SK-N-SH (cell line): ENCODE results near the gene COX7B. TPM values are rescaled to one million over a fixed set of nuclear protein-coding genes. Genes with fewer than 3 reads are reported as not detected.

Source experiments
- CTCF ChIA-PET: fragments of 300-600, 350-600 bp; formaldehyde crosslinking; extraction: SDS; loops from one replicate; lab custom pipeline; 2021; lab: Yijun Ruan, JAX
- POLR2A ChIA-PET: fragments of 350-600 bp; sonication (Branson Sonifier 250); formaldehyde crosslinking; extraction: SDS; loops from one replicate; lab custom pipeline; 2020; ENCODE audit warnings: antibody characterized with exemption, inconsistent platforms; lab: Yijun Ruan, JAX
- DNase-seq: peaks from one replicate; pipeline ENCODE4 v3.0.0; 2012
- H2AFZ ChIP-seq: fragments of 200-600 bp; sonication (generic); 2 replicates; pipeline ENCODE4 v1.8.1; 2016; ENCODE audit warnings: antibody characterized with exemption, mild to moderate bottlenecking, low read depth
- H3F3A ChIP-seq: fragments of 200-600 bp; sonication (generic); replicated peaks from 2 replicates; pipeline ENCODE3; 2016; ENCODE audit warnings: antibody characterized with exemption, mild to moderate bottlenecking; ENCODE audit not compliant: insufficient read depth
- H3K27ac ChIP-seq, 2 experiments: fragments of 200-500 bp in 1 of 2; fragments of 200-600 bp in 1 of 2; sonication (Bioruptor generic) in 1 of 2; sonication (generic), shearing (Covaris generic) in 1 of 2; 2 replicates each; pipeline versions ENCODE4 v1.5.1 to v1.6.1; 2014 to 2016; ENCODE audit warnings: low read depth in 2 of 2, inconsistent platforms in 1 of 2, low read length in 1 of 2, mild to moderate bottlenecking in 1 of 2, mixed read lengths in 1 of 2
- H3K27me3 ChIP-seq: fragments of 200-600 bp; sonication (generic), shearing (Covaris generic); 2 replicates; pipeline ENCODE4 v1.6.1; 2016; ENCODE audit warnings: mixed run types; ENCODE audit not compliant: insufficient read depth
- H3K36me3 ChIP-seq, 2 experiments: fragments of 200-500 bp in 1 of 2; fragments of 200-600 bp in 1 of 2; sonication (Bioruptor generic) in 1 of 2; sonication (generic) in 1 of 2; replicated peaks in 1 of 2; 2 replicates each; pipeline versions ENCODE3 to v1.5.1; 2014 to 2016; ENCODE audit warnings: low read length in 1 of 2, mild to moderate bottlenecking in 1 of 2; ENCODE audit not compliant: insufficient read depth in 2 of 2, control insufficient read depth in 1 of 2
- H3K4me1 ChIP-seq, 2 experiments: fragments of 200-500 bp in 1 of 2; fragments of 200-600 bp in 1 of 2; sonication (Bioruptor generic) in 1 of 2; sonication (generic), shearing (Covaris generic) in 1 of 2; 2 replicates each; pipeline versions ENCODE4 v1.5.1 to v1.6.1; 2014 to 2016; ENCODE audit warnings: low read depth in 1 of 2, low read length in 1 of 2, mixed run types in 1 of 2; ENCODE audit not compliant: insufficient read depth in 2 of 2, control insufficient read depth in 1 of 2
- H3K4me2 ChIP-seq: fragments of 200-600 bp; sonication (generic), shearing (Covaris generic); 2 replicates; pipeline ENCODE4 v1.6.1; 2017; ENCODE audit warnings: mixed run types
- H3K4me3 ChIP-seq, 2 experiments: fragments of 200-500 bp in 1 of 2; fragments of 200-600 bp in 1 of 2; sonication (Bioruptor generic) in 1 of 2; sonication (generic), shearing (Covaris generic) in 1 of 2; 2 replicates each; pipeline versions ENCODE4 v1.5.1 to v1.8.1; 2014 to 2016; ENCODE audit warnings: low read depth in 2 of 2, inconsistent platforms in 1 of 2, low read length in 1 of 2, mild to moderate bottlenecking in 1 of 2, mixed read lengths in 1 of 2, moderate library complexity in 1 of 2
- H3K79me2 ChIP-seq: fragments of 200-600 bp; sonication (generic); 2 replicates; pipeline ENCODE4 v1.8.1; 2017; ENCODE audit warnings: mild to moderate bottlenecking; ENCODE audit not compliant: insufficient read depth
- H3K9ac ChIP-seq: fragments of 200-600 bp; sonication (generic); 2 replicates; pipeline ENCODE4 v1.6.1; 2017; ENCODE audit warnings: mixed run types
- H3K9me2 ChIP-seq: fragments of 200-600 bp; sonication (generic); 2 replicates; pipeline ENCODE4 v1.6.1; 2017; ENCODE audit warnings: mixed run types
- H3K9me3 ChIP-seq: fragments of 200-600 bp; sonication (generic); 2 replicates; pipeline ENCODE4 v1.6.1; 2017; ENCODE audit warnings: mixed run types, mild to moderate bottlenecking, moderate library complexity
- H4K20me1 ChIP-seq: fragments of 200-600 bp; sonication (generic); 2 replicates; pipeline ENCODE4 v1.6.1; 2017; ENCODE audit warnings: mild to moderate bottlenecking, mixed run types; ENCODE audit not compliant: insufficient read depth
- CHD2 ChIP-seq: fragments of 150-350 bp; IDR thresholded peaks from 2 replicates; pipeline ENCODE4 v1.6.1; 2018; ENCODE audit warnings: low read length; ENCODE audit not compliant: partially characterized antibody
- ELF1 ChIP-seq: IDR thresholded peaks from 2 replicates; pipeline ENCODE4 v1.4.0; 2012
- EP300 ChIP-seq, 2 experiments: IDR thresholded peaks; 2 replicates each; pipeline versions ENCODE4 v1.4.0 to v1.6.1; 2012; ENCODE audit warnings: borderline replicate concordance in 1 of 2, low read depth in 1 of 2, low read length in 1 of 2
- EZH2phosphoT487 ChIP-seq: fragments of 200-600 bp; sonication (generic); IDR thresholded peaks from 2 replicates; pipeline ENCODE4 v1.6.1; 2017; ENCODE audit warnings: low read depth, mixed run types, mild to moderate bottlenecking, antibody characterized with exemption, moderate library complexity, borderline replicate concordance
- FOXJ3 ChIP-seq: sonication (generic); formaldehyde crosslinking; IDR thresholded peaks from 2 replicates; pipeline ENCODE4 v1.5.1; 2020; ENCODE audit warnings: mild to moderate bottlenecking, missing genetic modification reagents
- FOXM1 ChIP-seq: IDR thresholded peaks from 2 replicates; pipeline ENCODE4 v1.4.0; 2012; ENCODE audit warnings: low read depth, mild to moderate bottlenecking
- GATA2 ChIP-seq: sonication (generic); formaldehyde crosslinking; IDR thresholded peaks from 2 replicates; pipeline ENCODE4 v1.5.0; 2020; ENCODE audit warnings: mild to moderate bottlenecking, missing genetic modification reagents
- JUND ChIP-seq: IDR thresholded peaks from 2 replicates; pipeline ENCODE4 v1.4.0; 2012
- MAX ChIP-seq: IDR thresholded peaks from 2 replicates; pipeline ENCODE4 v1.4.0; 2012; ENCODE audit warnings: low read depth
- MXI1 ChIP-seq: IDR thresholded peaks from 2 replicates; pipeline ENCODE4 v1.6.1; 2012; ENCODE audit warnings: mild to moderate bottlenecking, low read depth, low read length, improper control_type of control experiment
- NFIC ChIP-seq: IDR thresholded peaks from 2 replicates; pipeline ENCODE4 v1.4.0; 2012; ENCODE audit warnings: borderline replicate concordance
- NRF1 ChIP-seq: IDR thresholded peaks from 2 replicates; pipeline ENCODE4 v1.6.1; 2012; ENCODE audit warnings: low read depth, mild to moderate bottlenecking, low read length
- PBX3 ChIP-seq: IDR thresholded peaks from 2 replicates; pipeline ENCODE4; 2012
- POLR2AphosphoS5 ChIP-seq: IDR thresholded peaks from 2 replicates; pipeline ENCODE4 v1.6.1; 2012; ENCODE audit warnings: low read depth, low read length
- RAD21 ChIP-seq: IDR thresholded peaks from 2 replicates; pipeline ENCODE4 v1.6.1; 2012; ENCODE audit warnings: mild to moderate bottlenecking, low read length
- RCOR1 ChIP-seq: fragments of 150-350 bp; IDR thresholded peaks from 2 replicates; pipeline ENCODE4 v1.6.1; 2017; ENCODE audit warnings: antibody characterized with exemption, low read length
- RFX5 ChIP-seq: IDR thresholded peaks from 2 replicates; pipeline ENCODE4 v1.6.1; 2012; ENCODE audit warnings: mild to moderate bottlenecking, improper control_type of control experiment, low read length
- SIN3A ChIP-seq: IDR thresholded peaks from 2 replicates; pipeline ENCODE4 v1.6.1; 2012; ENCODE audit warnings: low read depth, mild to moderate bottlenecking, low read length, moderate library complexity, borderline replicate concordance
- SMC3 ChIP-seq: IDR thresholded peaks from 2 replicates; pipeline ENCODE4 v1.6.1; 2012; ENCODE audit warnings: low read depth, low read length, improper control_type of control experiment
- TAF1 ChIP-seq: IDR thresholded peaks from 2 replicates; pipeline ENCODE4 v1.6.1; 2012; ENCODE audit warnings: low read depth, mild to moderate bottlenecking, low read length, moderate library complexity, borderline replicate concordance
- USF2 ChIP-seq: fragments of 150-350 bp; IDR thresholded peaks from 2 replicates; pipeline ENCODE4 v1.6.1; 2017; ENCODE audit warnings: antibody characterized with exemption, low read length, low read depth, borderline replicate concordance
- YY1 ChIP-seq: IDR thresholded peaks from 2 replicates; pipeline ENCODE4 v1.4.0; 2012; ENCODE audit warnings: low read depth, mild to moderate bottlenecking
- ZBTB33 ChIP-seq: IDR thresholded peaks from 2 replicates; pipeline ENCODE4 v1.4.0; 2012; ENCODE audit warnings: low read depth, borderline replicate concordance
- WGBS: methylation state at CpG from one replicate; pipeline ENCODE4 v1.1.6; 2017; ENCODE audit warnings: low lambda C conversion rate; 5-methylcytosine and 5-hydroxymethylcytosine counted together
- polyA plus RNA-seq, 3 experiments: library from polyadenylated mRNA; depleted of rRNA; stranded (reverse); fragments of >200 nt; gene quantifications; 2 replicates each; pipeline ENCODE4 v1.2.3, GENCODE V29; 2012

COX7B gene
- polyA plus RNA-seq, 1 of the 3 experiments (the other 2 are of a cell fraction): 1,029 TPM

GRCh38 chrX:77893713-77894112 lies 5.6 kb upstream of the COX7B start:
- H3K4me3 ChIP-seq: peak overlapping the region; percentile 71 to 84; a peak in 3 of 4 replicates
- H3K27ac ChIP-seq: no peak overlapping the region
- CTCF ChIA-PET: no interaction called here
- H3K4me1 ChIP-seq: no peaks in the 10 kb centered on the region; a peak in 1 of 4 replicates
- H3K9me3 ChIP-seq: no peaks in the 10 kb centered on the region
- no peak overlapping the region for H2AFZ ChIP-seq
- WGBS: 40% methylated on average over 10 of the region's 10 CpGs
- peak overlapping the region; percentile 76 for H3K4me2 ChIP-seq
- no peak for TF ChIP-seq EP300 (IDR thresholded peaks at IDR 0.05; ENCODE audit: borderline replicate concordance in 1 of 2, low read depth in 1 of 2, low read length in 1 of 2)
- TF ChIP-seq RAD21: no peak
- no peak for TF ChIP-seq POLR2AphosphoS5
- no peak for TF ChIP-seq SIN3A
- no peak for TF ChIP-seq ELF1
- TF ChIP-seq FOXJ3 (CRISPR knock-in tag): no peak
- TF ChIP-seq, all 33 proteins: peak for 0
- Histone ChIP-seq H3K9me2 (no peaks in the 10 kb centered on the region), H3F3A (peaks cover 15% of the 10 kb centered on the region), H4K20me1 (no peaks in the 10 kb centered on the region), H3K9ac (peak overlapping the region; percentile 75; the same call in 1 of the 2 replicates), H3K36me3 (no peaks in the 10 kb centered on the region), H3K27me3 (no peaks in the 10 kb centered on the region), H3K79me2 (peaks cover 60% of the 10 kb centered on the region)
- DNase-seq: no peak
- POLR2A ChIA-PET: no interaction called here

GRCh38 chrX:77894921-77895886 lies 4.1 kb upstream of the COX7B start, which contains the start of gene MAGT1:
MAGT1 (minus strand) TSS chrX:77895435; CDS start chrX:77895410, 25 bp downstream.
- Histone ChIP-seq H3K36me3 (no peaks in the 10 kb centered on the region), H3K4me1 (no peaks in the 10 kb centered on the region; a peak in 1 of 4 replicates), H3F3A (peaks cover 26% of the 10 kb centered on the region), H3K79me2 (peaks cover 54% of the 10 kb centered on the region), H3K27ac (peak within 1 kb of the TSS; percentile 82 to 97), H3K9me3 (no peaks in the 10 kb centered on the region), H2AFZ (peak within 1 kb of the TSS; percentile 96), H3K9me2 (no peaks in the 10 kb centered on the region), H4K20me1 (no peaks in the 10 kb centered on the region), H3K4me3 (peak within 1 kb of the TSS; percentile 71 to 86), H3K4me2 (peak within 1 kb of the TSS; percentile 83), H3K9ac (peak within 1 kb of the TSS; percentile 95), H3K27me3 (no peaks in the 10 kb centered on the region)
- CTCF ChIA-PET: interaction anchor here (0.8 to 0.9 kb wide), 3 partner anchors 15 to 16 kb away, joined by 3 read pairs; partner anchors contain the start of gene ATP7A
- POLR2A ChIA-PET: no interaction called here
- WGBS: 2% methylated on average over 46 of the region's 49 CpGs
- peak; percentile 86 for DNase-seq
- peak; percentile 15; the same call in 1 of the 2 replicates for TF ChIP-seq YY1
- TF ChIP-seq GATA2 (CRISPR knock-in tag): no peak
- TF ChIP-seq MXI1: peak; percentile 64
- no peak for TF ChIP-seq FOXM1
- no peak for TF ChIP-seq FOXJ3 (CRISPR knock-in tag)
- peak; percentile 84 for TF ChIP-seq POLR2AphosphoS5
- 0 out of 2 replicates have a peak, but pooled peaks have one; percentile 9 for TF ChIP-seq SMC3
- no peak for TF ChIP-seq NFIC
- TF ChIP-seq TAF1: peak; percentile 67
- peak; percentile 28 for TF ChIP-seq RCOR1
- TF ChIP-seq USF2: no peak
- TF ChIP-seq CHD2: peak; percentile 57
- TF ChIP-seq PBX3: peak; percentile 3; the same call in 1 of the 2 replicates
- TF ChIP-seq SIN3A: no peak
- peak; percentile 43; the same call in 1 of the 2 replicates for TF ChIP-seq NRF1
- no peak for TF ChIP-seq MAX
- no peak for TF ChIP-seq EZH2phosphoT487
- TF ChIP-seq ZBTB33: peak; percentile 20; the same call in 1 of the 2 replicates
- TF ChIP-seq JUND: no peak
- peak; percentile 94 for TF ChIP-seq RFX5
